ENCODE results near the gene BST1. TPM values are rescaled to one million over a fixed set of nuclear protein-coding genes. Genes with fewer than 3 reads are reported as not detected.

BST1 gene
- total and polyA plus RNA-seq, 2 of the 8 experiments (the other 6 are each of a cell fraction or from before 2014, with no cell fraction given): 0.52 to 0.54 TPM

- CTCF ChIA-PET (ENCODE audit: partially characterized antibody): interaction anchor here (0.9 kb wide), 1 partner anchor 88 kb away, joined by 3 read pairs; no protein-coding TSS in a partner anchor
- TF ChIP-seq ASH2L (IDR thresholded peaks at IDR 0.05; ENCODE audit: low read length) (no peak), POLR2A (IDR thresholded peaks at IDR 0.05; ENCODE audit: control extremely low read depth in 1 of 2, low read depth in 2 of 2, low read length in 2 of 2) (no peak), SRF (IDR thresholded peaks at IDR 0.05; ENCODE audit: low read depth, low read length) (no peak), GABPA (IDR thresholded peaks at IDR 0.05; ENCODE audit: borderline replicate concordance, insufficient read depth, low read length) (no peak), SIX5 (IDR thresholded peaks at IDR 0.05; ENCODE audit: low read depth, low read length) (no peak), E2F6 (IDR thresholded peaks at IDR 0.05) (no peak), SP2 (IDR thresholded peaks at IDR 0.05; ENCODE audit: low read length) (no peak)
Observed at GRCh38 chr4:15718465-15718864, 15.6 kb downstream of the BST1 start.

More at GRCh38 chr4:15718465-15718864, 15.6 kb downstream of the BST1 start:
- Histone ChIP-seq H2BK15ac (ENCODE audit: low read length) (no peak overlapping the region), H3K56ac (replicated peaks; ENCODE audit: insufficient read length, low read depth, low read length) (no peak overlapping the region), H3K27me3 (replicated peaks in 1 of 4; ENCODE audit: control insufficient read depth in 3 of 4, extremely low read depth in 1 of 4, insufficient read depth in 3 of 4, low read length in 3 of 4) (peaks cover 0 to 1% (median 0%) of the 10 kb centered on the region in 4 experiments; a peak in 1 of 7 replicates), H2AK5ac (ENCODE audit: low read depth, low read length) (no peak overlapping the region), H3K36me3 (ENCODE audit: control insufficient read depth in 2 of 4, insufficient read depth in 4 of 4, low read length in 3 of 4) (no peaks in the 10 kb centered on the region), H3K79me2 (ENCODE audit: control insufficient read depth in 1 of 2, insufficient read depth in 2 of 2, low read length in 2 of 2) (no peaks in the 10 kb centered on the region), H3K14ac (ENCODE audit: insufficient read length) (no peak overlapping the region), H3K4me2 (ENCODE audit: insufficient read depth in 1 of 2, low read depth in 2 of 2, low read length in 2 of 2) (no peak overlapping the region), H4K20me1 (replicated peaks in 1 of 2; ENCODE audit: control insufficient read depth in 1 of 2, insufficient read depth in 2 of 2, low read length in 2 of 2) (no peaks in the 10 kb centered on the region), H2BK12ac (ENCODE audit: low read depth, low read length) (no peak overlapping the region), H2AFZ (ENCODE audit: low read length) (no peak overlapping the region), H3K4me3 (ENCODE audit: extremely low read depth in 1 of 4, insufficient read depth in 2 of 4, low read depth in 3 of 4, low read length in 4 of 4) (no peak overlapping the region), H3K4ac (replicated peaks; ENCODE audit: insufficient read length, low read depth, low read length) (no peak overlapping the region), H3K4me1 (replicated peaks in 1 of 4; ENCODE audit: control insufficient read depth in 3 of 4, insufficient read depth in 4 of 4, low read length in 3 of 4) (no peaks in the 10 kb centered on the region), H2BK20ac (ENCODE audit: low read length) (no peak overlapping the region), H3K27ac (ENCODE audit: low read depth, low read length) (no peak overlapping the region), H2BK5ac (ENCODE audit: low read depth, low read length) (no peak overlapping the region), H2BK120ac (replicated peaks; ENCODE audit: low read depth, low read length) (no peak overlapping the region), H3K23ac (ENCODE audit: insufficient read length) (no peak overlapping the region), H3K18ac (ENCODE audit: extremely low read depth, low read length) (no peak overlapping the region), H3K9ac (replicated peaks in 1 of 4; ENCODE audit: extremely low read depth in 1 of 4, low read depth in 3 of 4, low read length in 3 of 4) (no peak overlapping the region), H4K5ac (ENCODE audit: insufficient read length, low read depth, low read length) (no peak overlapping the region), H3K9me3 (ENCODE audit: insufficient read depth in 2 of 2, low read depth in 1 of 2, low read length in 1 of 2) (no peaks in the 10 kb centered on the region), H4K91ac (replicated peaks; ENCODE audit: insufficient read length, low read length) (no peak overlapping the region), H4K8ac (ENCODE audit: extremely low read depth, insufficient read depth, low read length) (no peak overlapping the region), H3K79me1 (ENCODE audit: low read depth, low read length) (no peaks in the 10 kb centered on the region), H3K23me2 (ENCODE audit: low read depth, low read length) (no peaks in the 10 kb centered on the region)
- WGBS, 2 experiments (ENCODE audit: extremely low coverage in 1 of 2, insufficient coverage in 1 of 2, insufficient read length in 1 of 2, insufficient replicate concordance in 2 of 2, low coverage in 1 of 2, low lambda C conversion rate in 2 of 2, missing lambda C conversion rate in 1 of 2): 92% methylated on average over 5 of the region's 5 CpGs; no CpG with 5 or more reads in 1 of the 2 experiments
- DNase-seq (ENCODE audit: low read depth in 1 of 2, low spot score in 2 of 2) (no peak), FAIRE-seq (no peak)
- POLR2A ChIA-PET (ENCODE audit: partially characterized antibody): no interaction called here
